Hepatocyte (in vitro differentiated cells): ENCODE measurements around the gene PDE11A. TPM values are rescaled to one million over a fixed set of nuclear protein-coding genes. Genes with fewer than 3 reads are reported as not detected.

Experiments
- DNase-seq: peaks from one replicate; pipeline ENCODE4 v3.0.0-alpha.2; 2016; ENCODE audit warnings: low spot score
- H2AFZ ChIP-seq: fragments of 200-600 bp; sonication (generic); 2 replicates; pipeline ENCODE4 v1.6.0; 2016; ENCODE audit warnings: antibody characterized with exemption, mild to moderate bottlenecking
- H3K27ac ChIP-seq: fragments of 200-600 bp; sonication (generic); 2 replicates; pipeline ENCODE4 v1.5.1; 2016; ENCODE audit warnings: mild to moderate bottlenecking
- H3K27me3 ChIP-seq: fragments of 200-600 bp; sonication (generic); 2 replicates; pipeline ENCODE4 v1.6.1; 2016
- H3K36me3 ChIP-seq: fragments of 200-600 bp; sonication (generic); replicated peaks from 2 replicates; pipeline ENCODE4 v1.5.1; 2016; ENCODE audit warnings: low read depth; ENCODE audit not compliant: insufficient read depth
- H3K4me1 ChIP-seq: fragments of 200-600 bp; sonication (generic); 2 replicates; pipeline ENCODE4 v1.5.1; 2016; ENCODE audit warnings: mild to moderate bottlenecking, moderate library complexity; ENCODE audit not compliant: insufficient read depth
- H3K4me2 ChIP-seq: fragments of 200-600 bp; sonication (generic); 2 replicates; pipeline ENCODE4 v1.6.0; 2016
- H3K4me3 ChIP-seq: fragments of 200-600 bp; sonication (generic); 2 replicates; pipeline ENCODE4 v1.5.1; 2016; ENCODE audit warnings: mild to moderate bottlenecking
- H3K79me2 ChIP-seq: fragments of 200-600 bp; sonication (generic); 2 replicates; pipeline ENCODE4 v1.6.0; 2017; ENCODE audit warnings: mild to moderate bottlenecking
- H3K9me2 ChIP-seq: fragments of 200-600 bp; sonication (generic); replicated peaks from 2 replicates; pipeline ENCODE4 v1.6.0; 2017; ENCODE audit warnings: mild to moderate bottlenecking; ENCODE audit not compliant: insufficient read depth
- H3K9me3 ChIP-seq: fragments of 200-600 bp; sonication (generic); 2 replicates; pipeline ENCODE4 v1.5.1; 2016; ENCODE audit warnings: low read depth, mild to moderate bottlenecking
- H4K20me1 ChIP-seq: fragments of 200-600 bp; sonication (generic); 2 replicates; pipeline ENCODE4 v1.6.0; 2016; ENCODE audit warnings: mild to moderate bottlenecking; ENCODE audit not compliant: insufficient read depth, poor library complexity, severe bottlenecking
- EZH2 ChIP-seq: fragments of 200-600 bp; sonication (generic); IDR thresholded peaks from 2 replicates; pipeline ENCODE4 v1.6.1; 2016; ENCODE audit warnings: antibody characterized with exemption, mild to moderate bottlenecking, borderline replicate concordance
- EZH2phosphoT487 ChIP-seq: fragments of 200-600 bp; sonication (generic); IDR thresholded peaks from one replicate; pipeline ENCODE4 v1.6.1; 2018; ENCODE audit warnings: antibody characterized with exemption, mild to moderate bottlenecking, low read depth, moderate library complexity; ENCODE audit not compliant: unreplicated experiment, severe bottlenecking
- WGBS: methylation state at CpG from one replicate; pipeline ENCODE4 v1.1.6; 2016; ENCODE audit warnings: low lambda C conversion rate; ENCODE audit errors: missing lambda C conversion rate; 5-methylcytosine and 5-hydroxymethylcytosine counted together
- polyA plus RNA-seq: library from polyadenylated mRNA; unstranded; fragments of >200 nt; fragmentation: Nextera tagmentation; extraction: Ambion mirVana; gene quantifications from 2 replicates; pipeline ENCODE4 v1.2.1, GENCODE V29; 2016
- total RNA-seq: library from RNA; depleted of rRNA; stranded (reverse); fragments of >200 nt; gene quantifications from 2 replicates; pipeline ENCODE4 v1.2.3, GENCODE V29; 2014
- TF ChIP-seq, protein P1 (sequence below): fragments of 200-600 bp; sonication (generic); IDR thresholded peaks from 2 replicates; pipeline ENCODE4 v1.5.1; 2016; ENCODE audit warnings: antibody characterized with exemption, mild to moderate bottlenecking; ENCODE audit not compliant: poor library complexity

The PDE11A gene
- total and polyA plus RNA-seq, 2 experiments from 2014 or later: 0.71 to 1.9 TPM

DNA sequence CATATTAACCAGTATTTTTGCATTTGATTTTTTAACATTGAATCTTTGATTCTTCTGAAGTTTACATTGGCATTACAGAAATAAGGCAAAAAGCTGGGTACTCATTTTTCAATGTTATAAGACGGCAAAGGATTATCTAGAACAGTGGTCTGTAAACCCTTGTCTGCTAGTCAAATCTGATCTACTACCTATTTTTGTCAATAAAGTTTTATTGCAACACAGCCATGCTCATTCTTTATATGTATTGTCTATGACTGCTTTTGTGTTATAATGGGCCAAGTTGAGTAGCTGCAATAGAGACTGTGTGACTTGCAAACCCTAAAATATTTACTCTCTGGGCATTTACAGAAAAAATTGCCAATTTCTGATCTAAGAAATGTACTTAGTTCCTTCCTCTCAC lies 181.0 kb downstream of the PDE11A start:
- Histone ChIP-seq H3K9me3 (no peaks in the 10 kb centered on the region), H3K4me2 (no peak overlapping the region), H3K79me2 (no peaks in the 10 kb centered on the region), H3K27ac (no peak overlapping the region), H3K36me3 (no peaks in the 10 kb centered on the region), H3K4me3 (no peak overlapping the region), H2AFZ (no peak overlapping the region), H4K20me1 (no peaks in the 10 kb centered on the region), H3K27me3 (no peaks in the 10 kb centered on the region), H3K4me1 (no peaks in the 10 kb centered on the region), H3K9me2 (no peaks in the 10 kb centered on the region)
- TF ChIP-seq EZH2 (no peak), EZH2phosphoT487 (no peak)
- TF ChIP-seq, protein P1, sequence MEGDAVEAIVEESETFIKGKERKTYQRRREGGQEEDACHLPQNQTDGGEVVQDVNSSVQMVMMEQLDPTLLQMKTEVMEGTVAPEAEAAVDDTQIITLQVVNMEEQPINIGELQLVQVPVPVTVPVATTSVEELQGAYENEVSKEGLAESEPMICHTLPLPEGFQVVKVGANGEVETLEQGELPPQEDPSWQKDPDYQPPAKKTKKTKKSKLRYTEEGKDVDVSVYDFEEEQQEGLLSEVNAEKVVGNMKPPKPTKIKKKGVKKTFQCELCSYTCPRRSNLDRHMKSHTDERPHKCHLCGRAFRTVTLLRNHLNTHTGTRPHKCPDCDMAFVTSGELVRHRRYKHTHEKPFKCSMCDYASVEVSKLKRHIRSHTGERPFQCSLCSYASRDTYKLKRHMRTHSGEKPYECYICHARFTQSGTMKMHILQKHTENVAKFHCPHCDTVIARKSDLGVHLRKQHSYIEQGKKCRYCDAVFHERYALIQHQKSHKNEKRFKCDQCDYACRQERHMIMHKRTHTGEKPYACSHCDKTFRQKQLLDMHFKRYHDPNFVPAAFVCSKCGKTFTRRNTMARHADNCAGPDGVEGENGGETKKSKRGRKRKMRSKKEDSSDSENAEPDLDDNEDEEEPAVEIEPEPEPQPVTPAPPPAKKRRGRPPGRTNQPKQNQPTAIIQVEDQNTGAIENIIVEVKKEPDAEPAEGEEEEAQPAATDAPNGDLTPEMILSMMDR: no peak
- WGBS: 94% methylated on average over 1 of the region's 1 CpG
- no peak for DNase-seq

- H3K27me3 ChIP-seq: no peaks in the 10 kb centered on the region
- H3K4me1 ChIP-seq: no peaks in the 10 kb centered on the region
- no peak overlapping the region for H3K27ac ChIP-seq
- H3K79me2 ChIP-seq: no peaks in the 10 kb centered on the region
- no peak overlapping the region for H2AFZ ChIP-seq
- no peak overlapping the region for H3K4me2 ChIP-seq
- H3K9me3 ChIP-seq: no peaks in the 10 kb centered on the region
- no peaks in the 10 kb centered on the region for H4K20me1 ChIP-seq
- TF ChIP-seq EZH2phosphoT487 (no peak), EZH2 (no peak)
- TF ChIP-seq, protein P1: no peak
- WGBS: 100% methylated on average over 1 of the region's 1 CpG
- no peaks in the 10 kb centered on the region for H3K9me2 ChIP-seq
- no peak for DNase-seq
- H3K4me3 ChIP-seq: no peak overlapping the region
- no peaks in the 10 kb centered on the region for H3K36me3 ChIP-seq
Measured at GRCh38 chr2:177889818-177890460, 182.6 kb downstream of the PDE11A start.

DNA sequence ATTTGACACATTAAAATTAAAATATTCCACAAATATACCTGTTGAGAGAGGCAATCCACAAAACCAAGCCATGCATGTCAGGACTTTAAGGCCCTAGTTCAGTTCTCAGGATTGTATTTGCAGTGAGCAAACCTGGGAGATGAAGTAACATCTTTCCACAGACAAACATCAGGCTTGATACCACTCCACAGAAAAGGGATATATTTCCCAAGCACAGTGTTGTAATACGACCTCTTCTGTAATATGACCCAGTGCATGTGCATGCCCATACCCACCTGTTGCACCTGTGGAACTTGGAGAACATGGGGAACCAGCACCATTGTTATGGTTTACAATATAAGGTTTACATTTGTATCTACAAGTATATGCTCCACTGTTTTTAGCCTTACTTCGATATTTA lies 184.0 kb downstream of the PDE11A start:
- Histone ChIP-seq H3K9me3 (no peaks in the 10 kb centered on the region), H3K4me3 (no peak overlapping the region), H3K36me3 (no peaks in the 10 kb centered on the region), H2AFZ (no peak overlapping the region), H3K4me2 (no peak overlapping the region), H3K4me1 (no peaks in the 10 kb centered on the region), H3K27ac (no peak overlapping the region), H3K9me2 (no peaks in the 10 kb centered on the region), H3K79me2 (no peaks in the 10 kb centered on the region), H4K20me1 (no peaks in the 10 kb centered on the region), H3K27me3 (no peaks in the 10 kb centered on the region)
- TF ChIP-seq EZH2phosphoT487: no peak
- TF ChIP-seq, protein P1: no peak
- no peak for TF ChIP-seq EZH2
- 68% methylated on average over 2 of the region's 2 CpGs for WGBS
- no peak for DNase-seq
